ENCODE data around the gene NSG1. TPM values are rescaled to one million over a fixed set of nuclear protein-coding genes. Genes with fewer than 3 reads are reported as not detected.

Gene NSG1
- total and polyA plus RNA-seq, 2 of the 8 experiments (the other 6 are each of a cell fraction or from before 2014, with no cell fraction given), result 35.7 to 61.4 TPM

DNA sequence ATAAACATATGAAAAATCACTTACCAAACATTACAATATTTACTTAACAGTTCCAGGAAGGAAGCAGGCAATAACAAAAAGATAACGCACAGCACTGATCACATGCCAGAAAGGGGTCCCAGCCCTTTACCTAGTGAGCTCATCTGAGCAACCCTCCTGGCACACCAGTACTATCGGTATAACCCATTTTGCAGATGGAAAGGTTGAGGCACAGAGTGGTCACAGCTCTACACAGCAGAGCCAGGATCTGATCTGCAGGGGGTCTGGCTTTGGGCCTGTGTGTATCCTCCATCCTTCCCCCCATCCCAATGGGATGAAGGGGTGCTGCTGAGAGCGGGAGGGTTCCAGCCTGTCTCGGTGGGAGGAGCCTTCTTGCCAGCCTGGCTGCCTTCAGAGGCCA is 5.0 kb downstream of the NSG1 start:
- no peaks in the 10 kb centered on the region for H3K79me2 ChIP-seq (ENCODE audit: control insufficient read depth in 1 of 2, insufficient read depth in 2 of 2, low read length in 2 of 2)
- no peak overlapping the region for H2AK5ac ChIP-seq (ENCODE audit: low read depth, low read length)
- H3K27ac ChIP-seq (ENCODE audit: low read depth, low read length), result no peak overlapping the region
- H3K9ac ChIP-seq (replicated peaks in 1 of 4; ENCODE audit: extremely low read depth in 1 of 4, low read depth in 3 of 4, low read length in 3 of 4), result no peak overlapping the region
- H3K27me3 ChIP-seq (replicated peaks in 1 of 4; ENCODE audit: control insufficient read depth in 3 of 4, extremely low read depth in 1 of 4, insufficient read depth in 3 of 4, low read length in 3 of 4), result peaks cover 0 to 14% (median 12%) of the 10 kb centered on the region in 4 experiments; a peak in 5 of 7 replicates
- no peak overlapping the region for H4K91ac ChIP-seq (replicated peaks; ENCODE audit: insufficient read length, low read length)
- H3K4me1 ChIP-seq (replicated peaks in 1 of 4; ENCODE audit: control insufficient read depth in 3 of 4, insufficient read depth in 4 of 4, low read length in 3 of 4), result peaks cover 0 to 8% (median 6%) of the 10 kb centered on the region in 4 experiments; a peak in 5 of 7 replicates
- H3K4me2 ChIP-seq (ENCODE audit: insufficient read depth in 1 of 2, low read depth in 2 of 2, low read length in 2 of 2), result no peak overlapping the region
- H3K23me2 ChIP-seq (ENCODE audit: low read depth, low read length), result peaks cover 9% of the 10 kb centered on the region; the same call in 1 of the 2 replicates
- H2AFZ ChIP-seq (ENCODE audit: low read length), result no peak overlapping the region
- no peak overlapping the region for H2BK5ac ChIP-seq (ENCODE audit: low read depth, low read length)
- 90% methylated on average over 3 of the region's 4 CpGs; no CpG with 5 or more reads in 1 of the 2 experiments for WGBS, 2 experiments (ENCODE audit: extremely low coverage in 1 of 2, insufficient coverage in 1 of 2, insufficient read length in 1 of 2, insufficient replicate concordance in 2 of 2, low coverage in 1 of 2, low lambda C conversion rate in 2 of 2, missing lambda C conversion rate in 1 of 2)
- FAIRE-seq, result no peak
- H4K8ac ChIP-seq (ENCODE audit: extremely low read depth, insufficient read depth, low read length), result 0 out of 2 replicates have a peak overlapping the region, but pooled peaks have one; percentile 36
- ChIA-PET POLR2A (ENCODE audit: partially characterized antibody) (no interaction called here), CTCF (ENCODE audit: partially characterized antibody) (interaction anchor here (0.6 to 1.2 kb wide), 5 partner anchors 16 to 285 kb away, joined by 3 read pairs; no protein-coding TSS in a partner anchor)
- no peak overlapping the region for H3K56ac ChIP-seq (replicated peaks; ENCODE audit: insufficient read length, low read depth, low read length)
- H3K79me1 ChIP-seq (ENCODE audit: low read depth, low read length), result 0 out of 2 replicates have a peak, but pooled peaks cover 2% of the 10 kb centered on the region
- peaks cover 2 to 9% (median 6%) of the 10 kb centered on the region in 4 experiments; a peak in 6 of 8 replicates for H3K36me3 ChIP-seq (ENCODE audit: control insufficient read depth in 2 of 4, insufficient read depth in 4 of 4, low read length in 3 of 4)
- H2BK12ac ChIP-seq (ENCODE audit: low read depth, low read length), result no peak overlapping the region
- no peak for DNase-seq (ENCODE audit: low read depth in 1 of 2, low spot score in 2 of 2)
- no peak overlapping the region for H3K23ac ChIP-seq (ENCODE audit: insufficient read length)
- no peak overlapping the region for H2BK120ac ChIP-seq (replicated peaks; ENCODE audit: low read depth, low read length)
- H3K18ac ChIP-seq (ENCODE audit: extremely low read depth, low read length), result no peak overlapping the region
- H3K9me3 ChIP-seq (ENCODE audit: insufficient read depth in 2 of 2, low read depth in 1 of 2, low read length in 1 of 2), result no peaks in the 10 kb centered on the region
- no peak overlapping the region for H2BK15ac ChIP-seq (ENCODE audit: low read length)
- H4K5ac ChIP-seq (ENCODE audit: insufficient read length, low read depth, low read length), result no peak overlapping the region
- H3K4ac ChIP-seq (replicated peaks; ENCODE audit: insufficient read length, low read depth, low read length), result no peak overlapping the region
- H2BK20ac ChIP-seq (ENCODE audit: low read length), result no peak overlapping the region
- TF ChIP-seq SIX5 (IDR thresholded peaks at IDR 0.05; ENCODE audit: low read depth, low read length), result no peak
- TF ChIP-seq KDM1A (IDR thresholded peaks at IDR 0.05; ENCODE audit: borderline replicate concordance, low read length), result peak; percentile 44; the same call in 1 of the 2 replicates
- no peak overlapping the region for H3K4me3 ChIP-seq (ENCODE audit: extremely low read depth in 1 of 4, insufficient read depth in 2 of 4, low read depth in 3 of 4, low read length in 4 of 4)
- peaks cover 0 to 9% of the 10 kb centered on the region in 2 experiments for H4K20me1 ChIP-seq (replicated peaks in 1 of 2; ENCODE audit: control insufficient read depth in 1 of 2, insufficient read depth in 2 of 2, low read length in 2 of 2)
- H3K14ac ChIP-seq (ENCODE audit: insufficient read length), result no peak overlapping the region

All from H1 (cell line).